Neuronal stem cell (in vitro differentiated cells): Measurements from ENCODE around the gene QPRT.

Experiments used
- DNase-seq: peaks from one replicate; pipeline ENCODE4 v3.0.0-alpha.2; 2013; ENCODE audit warnings: low spot score
- H2AFZ ChIP-seq: one replicate; pipeline ENCODE4 v1.6.1; 2013; ENCODE audit warnings: mild to moderate bottlenecking, low read length, inconsistent platforms
- H2AK5ac ChIP-seq: 2 replicates; pipeline ENCODE4 v1.6.1; 2013; ENCODE audit warnings: low read depth, mild to moderate bottlenecking, inconsistent platforms, low read length, moderate library complexity, mixed read lengths
- H2BK120ac ChIP-seq: 2 replicates; pipeline ENCODE4 v1.6.1; 2013; ENCODE audit warnings: low read depth, mild to moderate bottlenecking, inconsistent platforms, low read length, moderate library complexity, mixed read lengths
- H2BK12ac ChIP-seq: one replicate; pipeline ENCODE4 v1.6.1; 2013; ENCODE audit warnings: low read length, inconsistent platforms
- H2BK15ac ChIP-seq: 2 replicates; pipeline ENCODE4 v1.6.1; 2013; ENCODE audit warnings: mild to moderate bottlenecking, low read length, inconsistent platforms, mixed read lengths
- H2BK5ac ChIP-seq: one replicate; pipeline ENCODE4 v1.6.1; 2013; ENCODE audit warnings: inconsistent platforms, mild to moderate bottlenecking, low read length, moderate library complexity
- H3K14ac ChIP-seq: one replicate; pipeline ENCODE4 v1.6.1; 2013; ENCODE audit warnings: low read length, inconsistent platforms
- H3K18ac ChIP-seq: 2 replicates; pipeline ENCODE4 v1.6.1; 2013; ENCODE audit warnings: low read length, inconsistent platforms
- H3K23ac ChIP-seq: 2 replicates; pipeline ENCODE4 v1.6.1; 2013; ENCODE audit warnings: low read depth, mild to moderate bottlenecking, mixed read lengths, low read length, inconsistent platforms; ENCODE audit not compliant: poor library complexity
- H3K27ac ChIP-seq: replicated peaks from 3 replicates; pipeline ENCODE4 v1.5.1; 2013; ENCODE audit warnings: low read length, inconsistent platforms
- H3K27me3 ChIP-seq, 3 experiments: 2 replicates each; pipeline ENCODE4 v1.6.1; 2013; ENCODE audit warnings: low read length in 3 of 3, mild to moderate bottlenecking in 2 of 3, inconsistent platforms in 1 of 3, low read depth in 1 of 3, mixed read lengths in 1 of 3, moderate library complexity in 1 of 3; ENCODE audit not compliant: control insufficient read depth in 3 of 3, insufficient read depth in 3 of 3
- H3K36me3 ChIP-seq, 2 donors: replicated peaks in 1 of 2; 2 replicates each; pipeline ENCODE4 v1.6.1; 2013; ENCODE audit warnings: low read length in 2 of 2; ENCODE audit not compliant: control insufficient read depth in 2 of 2, insufficient read depth in 2 of 2
- H3K4ac ChIP-seq: 2 replicates; pipeline ENCODE4 v1.6.1; 2013; ENCODE audit warnings: inconsistent platforms, mild to moderate bottlenecking, low read length, moderate library complexity
- H3K4me1 ChIP-seq, 2 donors: 1 replicate in 1 of 2; 2 replicates in 1 of 2; pipeline ENCODE4 v1.6.1; 2013; ENCODE audit warnings: low read length in 2 of 2, low read depth in 1 of 2; ENCODE audit not compliant: control insufficient read depth in 2 of 2, insufficient read depth in 1 of 2
- H3K4me2 ChIP-seq: one replicate; pipeline ENCODE4 v1.6.1; 2013; ENCODE audit warnings: mild to moderate bottlenecking, low read length, inconsistent platforms; ENCODE audit not compliant: insufficient read depth, poor library complexity, severe bottlenecking
- H3K4me3 ChIP-seq, 2 donors: 2 replicates each; pipeline ENCODE4 v1.5.1; 2013; ENCODE audit warnings: low read length in 2 of 2, mild to moderate bottlenecking in 2 of 2, inconsistent platforms in 1 of 2, moderate library complexity in 1 of 2
- H3K79me1 ChIP-seq: one replicate; pipeline ENCODE4 v1.6.1; 2013; ENCODE audit warnings: low read depth, mild to moderate bottlenecking, inconsistent platforms, low read length, moderate library complexity
- H3K9ac ChIP-seq: one replicate; pipeline ENCODE4 v1.6.1; 2013; ENCODE audit warnings: mild to moderate bottlenecking, low read depth, low read length, inconsistent platforms; ENCODE audit not compliant: poor library complexity
- H3K9me3 ChIP-seq, 2 donors: replicated peaks in 1 of 2; 2 replicates each; pipeline versions ENCODE3 to v1.6.1; 2013; ENCODE audit warnings: low read length in 2 of 2, mild to moderate bottlenecking in 2 of 2, inconsistent platforms in 1 of 2, low read depth in 1 of 2, mixed read lengths in 1 of 2, moderate library complexity in 1 of 2; ENCODE audit not compliant: control insufficient read depth in 2 of 2, insufficient read depth in 1 of 2
- H4K8ac ChIP-seq: one replicate; pipeline ENCODE4 v1.6.1; 2013; ENCODE audit warnings: low read depth, mild to moderate bottlenecking, inconsistent platforms, low read length, moderate library complexity
- H4K91ac ChIP-seq: one replicate; pipeline ENCODE4 v1.6.1; 2013; ENCODE audit warnings: low read length, low read depth, mild to moderate bottlenecking, inconsistent platforms; ENCODE audit not compliant: poor library complexity
- WGBS, 2 donors: extraction: QIAGEN DNeasy Blood & Tissue Kit; methylation state at CpG; one replicate each; pipeline ENCODE4 v1.1.7; 2013; ENCODE audit warnings: missing lambda C conversion rate in 2 of 2, mixed read lengths in 1 of 2; ENCODE audit not compliant: insufficient read length in 2 of 2, insufficient replicate concordance in 1 of 2; ENCODE audit errors: extremely low coverage in 2 of 2; 5-methylcytosine and 5-hydroxymethylcytosine counted together

QPRT gene

DNA sequence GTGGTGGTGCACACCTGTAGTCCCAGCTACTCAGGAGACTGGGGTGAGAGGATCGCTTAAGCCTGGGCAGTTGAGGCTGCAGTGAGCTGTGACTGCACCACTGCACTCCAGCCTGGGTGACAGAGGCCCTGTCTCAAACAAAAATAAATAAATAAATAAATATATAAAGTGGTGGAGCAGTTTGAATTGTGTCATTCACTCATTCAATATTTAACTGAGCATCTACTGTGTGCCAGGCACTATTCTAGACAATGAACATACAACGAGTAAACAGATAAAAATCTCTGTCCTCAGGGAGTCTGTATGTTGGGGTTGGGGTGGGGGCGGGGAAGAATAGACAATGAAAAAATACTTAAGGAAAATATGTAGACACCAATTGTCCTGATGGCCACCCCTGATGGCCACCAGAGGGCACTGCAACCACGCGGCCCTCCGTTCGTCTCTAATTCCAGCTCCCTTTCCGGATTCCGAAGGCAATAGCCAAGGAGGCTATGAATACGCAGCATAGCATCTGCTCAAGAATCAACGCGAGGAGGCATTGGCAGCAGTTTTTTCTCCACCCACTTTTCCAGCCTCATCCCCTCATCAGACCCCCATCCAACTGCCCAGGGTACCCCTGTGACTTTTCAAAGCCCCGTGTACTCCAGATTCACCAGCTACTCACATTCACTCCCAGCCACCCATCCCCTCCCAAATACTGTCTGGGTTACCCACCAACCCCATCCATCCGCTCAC is 21.4 kb downstream of the QPRT start:
- H4K8ac ChIP-seq = peak overlapping the region; percentile 43
- no peak overlapping the region for H2BK120ac ChIP-seq
- H3K27ac ChIP-seq = no peak overlapping the region
- H2BK15ac ChIP-seq = no peak overlapping the region
- H3K4me1 ChIP-seq = peaks cover 0 to 2% of the 10 kb centered on the region in 2 donors
- H3K36me3 ChIP-seq = peaks cover 12 to 17% of the 10 kb centered on the region in 2 donors
- H3K79me1 ChIP-seq = peaks cover 7% of the 10 kb centered on the region
- H3K9ac ChIP-seq = no peak overlapping the region
- H3K4ac ChIP-seq = no peak overlapping the region
- H3K23ac ChIP-seq = no peak overlapping the region
- H3K18ac ChIP-seq = peak overlapping the region; percentile 48
- no peak overlapping the region for H3K4me3 ChIP-seq
- DNase-seq = peak; percentile 67
- H2AFZ ChIP-seq = no peak overlapping the region
- H4K91ac ChIP-seq = no peak overlapping the region
- no peak overlapping the region for H2BK5ac ChIP-seq
- no peak overlapping the region for H3K14ac ChIP-seq
- H2BK12ac ChIP-seq = no peak overlapping the region
- H2AK5ac ChIP-seq = no peak overlapping the region
- WGBS, 2 donors = no CpG with 5 or more reads among the region's 14 CpGs
- H3K4me2 ChIP-seq = peak overlapping the region; percentile 11
- no peaks in the 10 kb centered on the region for H3K27me3 ChIP-seq
- H3K9me3 ChIP-seq = peaks cover 9 to 12% of the 10 kb centered on the region in 2 donors

DNA sequence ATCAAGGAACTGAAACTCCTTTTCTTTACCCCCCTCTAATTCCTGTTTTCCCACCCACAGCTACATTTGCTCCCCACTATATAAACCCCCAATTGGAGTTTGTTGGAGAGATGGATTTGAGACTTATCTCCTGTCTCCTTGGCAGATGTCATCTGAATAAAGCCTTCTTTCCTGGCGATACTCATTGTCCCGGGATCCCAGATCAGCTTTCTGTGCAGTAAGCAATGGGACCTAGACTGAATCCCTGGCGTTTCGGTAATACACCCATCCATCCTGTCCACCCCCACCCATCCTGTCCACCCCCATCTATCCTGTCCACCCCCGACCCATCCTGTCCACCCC is 22.2 kb downstream of the QPRT start:
- Histone ChIP-seq H2BK12ac (no peak overlapping the region), H3K36me3 (peaks cover 12% of the 10 kb centered on the region in 2 donors), H2AK5ac (no peak overlapping the region), H3K4me1 (peaks cover 0 to 2% of the 10 kb centered on the region in 2 donors), H4K91ac (no peak overlapping the region), H3K18ac (no peak overlapping the region), H3K4me3 (no peak overlapping the region), H3K79me1 (peaks cover 7% of the 10 kb centered on the region), H3K9me3 (peaks cover 9 to 12% of the 10 kb centered on the region in 2 donors), H3K27ac (no peak overlapping the region), H3K14ac (no peak overlapping the region), H2BK15ac (no peak overlapping the region), H3K4me2 (no peak overlapping the region), H2AFZ (no peak overlapping the region), H3K27me3 (no peaks in the 10 kb centered on the region), H3K4ac (no peak overlapping the region), H2BK5ac (no peak overlapping the region), H2BK120ac (no peak overlapping the region), H3K23ac (no peak overlapping the region), H3K9ac (no peak overlapping the region), H4K8ac (no peak overlapping the region)
- WGBS, 2 donors = no CpG with 5 or more reads among the region's 5 CpGs
- no peak for DNase-seq

DNA sequence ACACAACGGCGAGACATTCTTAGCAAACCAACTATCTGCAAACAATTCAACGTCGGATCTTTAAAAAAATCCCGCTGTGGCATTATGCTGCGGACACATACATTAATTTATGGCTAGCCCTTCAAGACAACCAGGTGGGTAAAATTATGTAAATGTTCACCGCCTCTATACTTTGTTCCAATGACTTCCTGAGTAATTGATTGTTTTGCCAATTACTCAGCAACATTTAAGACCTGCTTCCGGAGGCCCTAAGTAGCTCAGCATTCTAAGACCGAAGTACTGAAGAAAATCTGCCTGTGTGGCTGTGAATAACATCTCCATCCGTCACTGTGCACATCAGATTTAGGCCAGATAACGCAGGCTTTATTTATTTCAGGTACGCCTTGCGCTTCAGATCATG is 23.3 kb downstream of the QPRT start:
- no peaks in the 10 kb centered on the region for H3K27me3 ChIP-seq
- H3K4me3 ChIP-seq = no peak overlapping the region
- DNase-seq = no peak
- no peak overlapping the region for H4K91ac ChIP-seq
- no peak overlapping the region for H2BK5ac ChIP-seq
- no peak overlapping the region for H3K23ac ChIP-seq
- H2BK15ac ChIP-seq = no peak overlapping the region
- no peak overlapping the region for H2AFZ ChIP-seq
- peaks cover 4 to 9% of the 10 kb centered on the region in 2 donors for H3K9me3 ChIP-seq
- no CpG with 5 or more reads among the region's 13 CpGs for WGBS, 2 donors
- no peak overlapping the region for H2AK5ac ChIP-seq
- H3K36me3 ChIP-seq = peaks cover 4 to 7% of the 10 kb centered on the region in 2 donors
- no peak overlapping the region for H3K4me2 ChIP-seq
- no peak overlapping the region for H3K4ac ChIP-seq
- H3K9ac ChIP-seq = no peak overlapping the region
- peaks cover 0 to 2% of the 10 kb centered on the region in 2 donors for H3K4me1 ChIP-seq
- H2BK120ac ChIP-seq = no peak overlapping the region
- no peak overlapping the region for H3K27ac ChIP-seq
- peaks cover 2% of the 10 kb centered on the region for H3K79me1 ChIP-seq
- H4K8ac ChIP-seq = no peak overlapping the region
- no peak overlapping the region for H2BK12ac ChIP-seq
- no peak overlapping the region for H3K14ac ChIP-seq
- H3K18ac ChIP-seq = no peak overlapping the region

DNA sequence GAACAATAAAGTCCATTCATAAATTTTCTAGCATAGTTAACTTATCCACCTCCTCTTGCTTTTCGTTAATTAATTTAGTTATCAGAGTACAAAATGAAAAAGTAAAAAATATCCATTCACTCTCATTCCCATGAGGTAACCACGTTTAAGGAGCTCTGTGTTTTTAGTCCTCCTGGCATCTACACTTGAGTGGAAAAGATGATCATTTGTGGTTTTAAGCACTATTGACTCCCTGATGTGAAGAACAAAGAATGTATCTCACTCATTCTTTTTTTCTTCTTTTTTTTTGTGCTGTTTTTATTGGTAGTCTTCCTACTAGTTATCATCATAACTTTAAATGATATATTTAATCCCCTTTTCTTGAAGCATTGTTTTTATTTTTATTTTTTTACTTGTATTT is 26.1 kb downstream of the QPRT start:
- no peaks in the 10 kb centered on the region for H3K27me3 ChIP-seq
- H2BK15ac ChIP-seq = no peak overlapping the region
- no peak overlapping the region for H3K27ac ChIP-seq
- H2BK5ac ChIP-seq = no peak overlapping the region
- DNase-seq = no peak
- peaks cover 0 to 8% of the 10 kb centered on the region in 2 donors for H3K9me3 ChIP-seq
- peaks cover 0 to 3% of the 10 kb centered on the region in 2 donors for H3K4me1 ChIP-seq
- no peak overlapping the region for H3K4ac ChIP-seq
- H3K79me1 ChIP-seq = peaks cover 2% of the 10 kb centered on the region
- H2BK12ac ChIP-seq = no peak overlapping the region
- H2AFZ ChIP-seq = no peak overlapping the region
- H4K8ac ChIP-seq = no peak overlapping the region
- no peak overlapping the region for H3K18ac ChIP-seq
- no CpG with 5 or more reads among the region's 2 CpGs for WGBS, 2 donors
- H3K36me3 ChIP-seq = no peaks in the 10 kb centered on the region
- H4K91ac ChIP-seq = no peak overlapping the region
- H3K4me3 ChIP-seq = no peak overlapping the region
- H2AK5ac ChIP-seq = no peak overlapping the region
- H3K14ac ChIP-seq = no peak overlapping the region
- no peak overlapping the region for H3K9ac ChIP-seq
- H3K4me2 ChIP-seq = no peak overlapping the region
- no peak overlapping the region for H2BK120ac ChIP-seq
- no peak overlapping the region for H3K23ac ChIP-seq
